ENCODE results near the gene SLC9A3. TPM values are rescaled to one million over a fixed set of nuclear protein-coding genes. Genes with fewer than 3 reads are reported as not detected.
A peak's percentile ranks its signal among the peaks of the same experiment; 100 is the strongest.
"Not testable (repeated sequence)": the region's sequence is repeated elsewhere in the genome, so short reads cannot be mapped to it uniquely, and the experiment has no call there.

Gene SLC9A3
- total RNA-seq, 2 donors from 2014 or later, result 1.1 to 1.6 TPM

DNA sequence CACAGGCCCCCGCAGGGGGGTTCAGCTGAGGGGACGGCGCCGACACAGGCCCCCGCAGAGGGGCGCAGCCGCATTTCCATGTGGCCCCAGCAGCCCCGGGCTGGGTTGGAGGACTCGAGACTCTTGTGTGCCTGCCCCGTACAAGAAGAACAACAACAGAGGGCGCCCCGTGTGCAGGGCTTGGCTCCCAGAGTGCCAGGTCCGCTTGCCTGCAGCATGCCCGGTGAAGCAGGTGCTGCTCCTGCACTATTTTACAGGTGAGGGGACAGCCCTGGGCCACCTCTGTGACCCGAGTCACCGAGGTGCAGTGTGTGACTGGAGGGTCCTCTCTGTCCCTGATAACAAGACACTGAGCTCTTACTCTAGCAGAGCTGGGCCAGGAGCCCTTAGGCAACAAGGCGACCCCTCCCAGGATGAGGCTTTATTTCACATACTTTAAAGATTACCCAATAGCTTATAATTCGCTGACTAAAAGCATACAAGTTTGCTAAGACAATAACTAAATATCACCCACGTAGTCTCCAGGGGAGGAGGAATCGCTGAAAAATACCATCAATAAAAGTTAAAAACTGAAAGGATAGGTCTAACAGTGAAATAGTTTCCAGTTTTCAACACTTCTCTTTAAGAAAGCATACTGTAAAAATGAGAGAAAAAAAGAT, 41.7 kb upstream of the SLC9A3 start:
- Mint-ChIP-seq H3K27ac (no peak overlapping the region), H3K36me3 (ENCODE audit: low read depth) (no peaks in the 10 kb centered on the region), H3K27me3 (peaks cover 29% of the 10 kb centered on the region), H3K4me1 (peaks cover 2% of the 10 kb centered on the region), H3K4me3 (no peak overlapping the region)
- H3K9me3 ChIP-seq (ENCODE audit: control insufficient read depth, low read length, poor library complexity, severe bottlenecking), result no peaks in the 10 kb centered on the region
- no peak for ATAC-seq
- no peak for DNase-seq

DNA sequence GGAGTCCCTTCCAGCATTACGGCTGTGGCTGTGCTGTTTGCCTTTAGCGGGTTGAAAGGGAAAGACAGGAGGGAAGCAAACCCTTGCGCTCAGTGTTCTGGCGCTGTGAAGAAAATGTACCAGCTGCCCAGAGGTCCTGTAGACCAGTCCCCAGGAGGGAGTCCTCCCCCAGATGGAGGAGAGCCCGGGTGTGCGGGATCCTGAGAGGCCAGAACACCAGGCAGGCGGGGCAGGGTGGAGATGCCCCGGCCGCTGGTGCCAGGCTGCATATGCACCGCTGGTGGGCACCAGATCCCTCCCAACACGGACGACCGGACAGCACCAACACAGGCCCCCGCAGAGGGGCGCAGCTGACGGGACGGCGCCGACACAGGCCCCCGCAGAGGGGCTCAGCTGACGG, 37.2 kb upstream of the SLC9A3 start:
- Mint-ChIP-seq H3K4me3 (no peak overlapping the region), H3K27ac (no peak overlapping the region), H3K27me3 (peaks cover 34% of the 10 kb centered on the region), H3K36me3 (ENCODE audit: low read depth) (peaks cover 5% of the 10 kb centered on the region), H3K4me1 (peaks cover 3% of the 10 kb centered on the region)
- ATAC-seq (no peak), DNase-seq (no peak)
- no peaks in the 10 kb centered on the region for H3K9me3 ChIP-seq (ENCODE audit: control insufficient read depth, low read length, poor library complexity, severe bottlenecking)

GRCh38 chr5:560792-561166, 36.5 kb upstream of the SLC9A3 start:
- Mint-ChIP-seq H3K4me3 (no peak overlapping the region), H3K27ac (no peak overlapping the region), H3K27me3 (peaks cover 34% of the 10 kb centered on the region), H3K36me3 (ENCODE audit: low read depth) (peaks cover 5% of the 10 kb centered on the region), H3K4me1 (peaks cover 3% of the 10 kb centered on the region)
- ATAC-seq (no peak), DNase-seq (no peak)
- H3K9me3 ChIP-seq (ENCODE audit: control insufficient read depth, low read length, poor library complexity, severe bottlenecking), result no peaks in the 10 kb centered on the region

- no peak for DNase-seq
- H3K9me3 ChIP-seq (ENCODE audit: control insufficient read depth, low read length, poor library complexity, severe bottlenecking), result no peaks in the 10 kb centered on the region
- Mint-ChIP-seq H3K4me3 (no peak overlapping the region), H3K27me3 (peaks cover 34% of the 10 kb centered on the region), H3K4me1 (peaks cover 3% of the 10 kb centered on the region), H3K36me3 (ENCODE audit: low read depth) (peaks cover 5% of the 10 kb centered on the region), H3K27ac (no peak overlapping the region)
- ATAC-seq, result no peak
Observed at GRCh38 chr5:558871-559503, 34.7 kb upstream of the SLC9A3 start.

GRCh38 chr5:558326-558725, 34.1 kb upstream of the SLC9A3 start:
- peaks cover 34% of the 10 kb centered on the region for H3K27me3 Mint-ChIP-seq
- H3K36me3 Mint-ChIP-seq (ENCODE audit: low read depth), result peaks cover 5% of the 10 kb centered on the region
- H3K27ac Mint-ChIP-seq, result no peak overlapping the region
- DNase-seq, result no peak
- ATAC-seq, result no peak
- no peak overlapping the region for H3K4me3 Mint-ChIP-seq
- H3K9me3 ChIP-seq (ENCODE audit: control insufficient read depth, low read length, poor library complexity, severe bottlenecking), result no peaks in the 10 kb centered on the region
- H3K4me1 Mint-ChIP-seq, result peaks cover 3% of the 10 kb centered on the region

- not testable (repeated sequence) for H3K4me1 Mint-ChIP-seq; ATAC-seq; H3K36me3 Mint-ChIP-seq (ENCODE audit: low read depth); H3K4me3 Mint-ChIP-seq; H3K27ac Mint-ChIP-seq; DNase-seq; H3K9me3 ChIP-seq (ENCODE audit: control insufficient read depth, low read length, poor library complexity, severe bottlenecking)
- peaks cover 34% of the 10 kb centered on the region for H3K27me3 Mint-ChIP-seq
Observed at GRCh38 chr5:557917-558316, 33.7 kb upstream of the SLC9A3 start.

- no peak overlapping the region for H3K4me3 Mint-ChIP-seq
- H3K36me3 Mint-ChIP-seq (ENCODE audit: low read depth), result peaks cover 5% of the 10 kb centered on the region
- DNase-seq, result no peak
- no peak overlapping the region for H3K27ac Mint-ChIP-seq
- no peak for ATAC-seq
- H3K27me3 Mint-ChIP-seq, result peaks cover 34% of the 10 kb centered on the region
- no peaks in the 10 kb centered on the region for H3K9me3 ChIP-seq (ENCODE audit: control insufficient read depth, low read length, poor library complexity, severe bottlenecking)
- H3K4me1 Mint-ChIP-seq, result peaks cover 3% of the 10 kb centered on the region
Observed at GRCh38 chr5:556909-557441, 32.7 kb upstream of the SLC9A3 start.

- H3K9me3 ChIP-seq (ENCODE audit: control insufficient read depth, low read length, poor library complexity, severe bottlenecking), result no peaks in the 10 kb centered on the region
- H3K4me3 Mint-ChIP-seq, result no peak overlapping the region
- DNase-seq, result no peak
- H3K27ac Mint-ChIP-seq, result no peak overlapping the region
- ATAC-seq, result no peak
- peaks cover 21% of the 10 kb centered on the region for H3K27me3 Mint-ChIP-seq
- H3K4me1 Mint-ChIP-seq, result no peaks in the 10 kb centered on the region
- H3K36me3 Mint-ChIP-seq (ENCODE audit: low read depth), result peaks cover under 1% of the 10 kb centered on the region
Observed at GRCh38 chr5:555058-555623, 30.9 kb upstream of the SLC9A3 start.

DNA sequence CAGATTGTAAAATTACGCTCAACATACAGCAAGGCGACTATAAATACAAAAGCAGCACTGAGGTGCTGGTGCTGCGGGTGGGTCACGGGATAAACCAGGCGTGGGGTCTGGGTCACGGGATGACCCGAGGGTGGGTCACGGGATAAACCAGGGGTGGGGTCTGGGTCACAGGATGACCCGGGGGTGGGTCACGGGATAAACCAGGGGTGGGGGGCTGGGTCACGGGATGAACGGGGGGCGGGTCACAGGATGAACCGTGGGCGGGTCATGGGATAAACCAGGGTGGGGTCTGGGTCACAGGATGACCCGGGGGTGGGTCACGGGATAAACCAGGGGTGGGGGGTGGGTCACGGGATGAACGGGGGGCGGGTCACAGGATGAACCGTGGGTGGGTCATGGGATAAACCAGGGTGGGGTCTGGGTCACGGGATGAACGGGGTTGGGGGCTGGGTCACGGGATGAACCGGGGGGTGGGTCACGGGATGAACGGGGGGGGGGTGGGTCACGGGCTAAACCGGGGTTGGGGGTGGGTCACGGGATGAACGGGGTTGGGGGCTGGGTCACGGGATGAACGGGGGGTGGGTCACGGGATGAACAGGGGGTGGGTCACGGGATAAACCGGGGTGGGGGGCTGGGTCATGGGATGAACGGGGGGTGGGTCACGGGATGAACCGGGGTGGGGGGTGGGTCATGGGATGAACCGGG, 30.2 kb upstream of the SLC9A3 start:
- no peak overlapping the region for H3K27ac Mint-ChIP-seq
- no peak for DNase-seq
- no peak for ATAC-seq
- H3K27me3 Mint-ChIP-seq, result peaks cover 14% of the 10 kb centered on the region
- H3K36me3 Mint-ChIP-seq (ENCODE audit: low read depth), result peaks cover 3% of the 10 kb centered on the region
- no peaks in the 10 kb centered on the region for H3K4me1 Mint-ChIP-seq
- H3K9me3 ChIP-seq (ENCODE audit: control insufficient read depth, low read length, poor library complexity, severe bottlenecking), result no peaks in the 10 kb centered on the region
- no peak overlapping the region for H3K4me3 Mint-ChIP-seq

- no peak overlapping the region for H3K4me3 Mint-ChIP-seq
- DNase-seq, result no peak
Observed at GRCh38 chr5:553874-554273, 29.6 kb upstream of the SLC9A3 start.

GRCh38 chr5:551406-551805, 27.2 kb upstream of the SLC9A3 start:
- Mint-ChIP-seq H3K4me3 (no peak overlapping the region), H3K27me3 (peaks cover 11% of the 10 kb centered on the region), H3K27ac (no peak overlapping the region), H3K36me3 (ENCODE audit: low read depth) (peaks cover 3% of the 10 kb centered on the region), H3K4me1 (no peaks in the 10 kb centered on the region)
- H3K9me3 ChIP-seq (ENCODE audit: control insufficient read depth, low read length, poor library complexity, severe bottlenecking), result no peaks in the 10 kb centered on the region
- DNase-seq (no peak), ATAC-seq (no peak)

More at GRCh38 chr5:553874-554273, 29.6 kb upstream of the SLC9A3 start:
- Mint-ChIP-seq H3K27me3 (peaks cover 9% of the 10 kb centered on the region), H3K36me3 (ENCODE audit: low read depth) (peaks cover 3% of the 10 kb centered on the region), H3K27ac (no peak overlapping the region), H3K4me1 (no peaks in the 10 kb centered on the region)
- no peaks in the 10 kb centered on the region for H3K9me3 ChIP-seq (ENCODE audit: control insufficient read depth, low read length, poor library complexity, severe bottlenecking)
- ATAC-seq, result no peak

- H3K27ac Mint-ChIP-seq, result no peak overlapping the region
- ATAC-seq, result no peak
Observed at GRCh38 chr5:549229-549628, 25.0 kb upstream of the SLC9A3 start.

DNA sequence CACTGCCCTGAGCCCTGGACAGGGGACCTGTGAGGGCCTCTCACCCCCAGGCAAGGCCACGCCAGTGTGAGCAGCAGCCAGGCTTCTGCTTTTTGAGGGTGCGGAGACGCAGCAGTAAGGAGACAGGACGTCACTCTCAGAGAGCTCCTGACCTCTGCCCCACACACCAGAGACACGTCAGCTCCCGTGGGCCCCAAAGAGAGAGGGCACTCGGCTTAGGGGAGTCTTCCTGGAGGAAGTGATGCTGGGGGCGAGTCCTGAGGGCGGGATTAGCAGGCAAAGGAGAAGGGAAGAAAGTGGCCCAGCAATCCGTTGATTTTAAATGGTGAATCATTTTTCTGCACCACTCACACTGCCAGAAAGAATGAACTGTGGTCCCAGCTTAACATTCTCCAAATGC, 24.0 kb upstream of the SLC9A3 start:
- ATAC-seq, result no peak
- peaks cover 3% of the 10 kb centered on the region for H3K36me3 Mint-ChIP-seq (ENCODE audit: low read depth)
- peak in 1 of 3 donors; percentile 4 for DNase-seq
- no peaks in the 10 kb centered on the region for H3K9me3 ChIP-seq (ENCODE audit: control insufficient read depth, low read length, poor library complexity, severe bottlenecking)
- no peak overlapping the region for H3K4me3 Mint-ChIP-seq
- H3K27me3 Mint-ChIP-seq, result peaks cover 11% of the 10 kb centered on the region
- peaks cover 5% of the 10 kb centered on the region for H3K4me1 Mint-ChIP-seq
- H3K27ac Mint-ChIP-seq, result no peak overlapping the region

More at GRCh38 chr5:549229-549628, 25.0 kb upstream of the SLC9A3 start:
- no peak for DNase-seq
- Mint-ChIP-seq H3K36me3 (ENCODE audit: low read depth) (peaks cover 3% of the 10 kb centered on the region), H3K27me3 (peaks cover 11% of the 10 kb centered on the region), H3K4me3 (no peak overlapping the region), H3K4me1 (no peaks in the 10 kb centered on the region)
- no peaks in the 10 kb centered on the region for H3K9me3 ChIP-seq (ENCODE audit: control insufficient read depth, low read length, poor library complexity, severe bottlenecking)
